Measurements from ENCODE around the gene OR7D2. TPM values are rescaled to one million over a fixed set of nuclear protein-coding genes. Genes with fewer than 3 reads are reported as not detected.

Gene OR7D2
- not detected in 5 replicates for total RNA-seq (2022; extraction: Qiagen RNA extraction; ENCODE audit: low read depth)

DNA sequence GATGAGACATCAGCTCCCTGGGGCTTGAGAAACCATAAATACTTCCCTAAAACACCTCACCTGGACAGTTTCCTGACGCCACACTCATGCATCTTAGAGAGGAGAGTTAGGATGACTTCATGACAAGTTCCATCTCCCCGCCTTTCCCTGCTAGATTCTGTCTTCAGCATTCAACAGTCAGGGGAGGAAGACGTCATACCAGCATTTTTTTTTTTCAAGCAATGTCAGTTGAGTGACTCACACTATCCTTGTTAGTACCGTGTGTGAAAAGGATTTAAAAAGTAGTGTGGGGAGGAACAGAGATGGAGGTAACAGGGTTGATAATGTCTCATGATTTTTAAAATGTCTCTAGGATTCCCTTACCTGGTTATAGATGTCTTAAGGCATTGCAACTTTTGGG is at the start of gene OR7D2:
Gene OR7D2 (plus strand): TSS at position 79 of the 400 bp plus-strand sequence. CDS start 6,803 bp downstream, outside the sequence.

DNA sequence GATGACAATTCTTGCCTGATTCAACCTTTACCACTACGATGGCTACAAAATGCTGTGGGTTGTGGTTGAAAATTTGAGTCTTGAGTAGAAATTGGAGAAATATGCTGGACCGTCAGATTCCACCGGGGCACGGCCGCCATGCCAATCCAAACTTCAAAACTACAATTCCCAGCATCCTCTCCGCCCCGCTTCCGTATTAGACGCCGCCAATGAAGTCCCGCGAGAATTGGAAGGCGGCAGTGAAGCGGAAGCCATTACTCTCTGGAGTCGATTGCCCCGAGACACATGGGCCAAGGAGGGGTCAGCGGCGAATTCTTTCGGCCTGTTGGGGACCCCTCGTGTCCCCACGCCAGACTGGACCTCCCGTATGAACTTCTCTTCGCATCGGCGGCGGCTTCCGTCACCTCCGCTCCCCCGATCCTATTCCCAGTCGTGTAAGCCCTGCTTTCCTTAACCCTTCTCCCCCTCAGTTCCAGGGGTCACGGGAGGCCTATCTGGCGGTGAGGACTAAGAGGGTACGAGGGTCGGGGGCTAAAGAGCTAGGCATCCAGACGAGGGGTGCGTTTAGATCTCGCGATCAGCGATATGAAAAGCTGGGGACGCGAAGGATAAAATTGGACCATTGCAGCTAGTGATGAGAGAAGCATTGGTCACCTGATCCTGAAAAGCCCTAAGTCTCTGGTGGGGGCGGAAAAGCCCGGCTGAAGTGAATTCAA is 38.5 kb upstream of the OR7D2 start, which contains the start of gene ZNF317:
Gene ZNF317 (plus strand): TSS at position 239 of the 716 bp plus-strand sequence. CDS start 15,620 bp downstream, outside the sequence.

DNA sequence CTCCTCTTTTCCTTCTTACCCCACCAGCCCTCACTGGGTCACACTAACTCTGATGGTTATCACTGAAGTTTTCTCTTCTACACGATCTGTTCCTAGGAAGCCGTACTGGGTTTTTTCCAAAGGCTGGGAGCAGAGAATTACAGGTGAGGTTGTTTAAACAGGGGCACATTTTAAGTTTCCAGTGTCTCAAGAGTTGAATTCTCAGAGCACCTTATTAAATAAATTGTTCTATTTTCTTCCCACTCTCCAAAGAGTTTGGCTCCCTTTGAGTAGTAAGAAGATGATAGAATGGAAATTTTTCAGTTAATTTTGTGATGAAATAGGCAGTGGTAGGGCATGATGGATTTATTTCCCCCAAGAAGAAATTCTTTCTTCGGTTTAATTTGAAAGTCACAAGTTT is 40.7 kb downstream of the OR7D2 start, which contains the start of gene OR7D4:
Gene OR7D4 (minus strand): TSS at position 101 of the 400 bp plus-strand sequence. CDS start 4,752 bp downstream, outside the sequence.

Other genes starting within 250 kb of the OR7D2 start
- 0.02 to 0.23 TPM (median 0.04 TPM) in 4 of 5 replicates, not detected in the other for gene MUC16, start 168.6 kb upstream of the OR7D2 start, total RNA-seq (2022; extraction: Qiagen RNA extraction; ENCODE audit: low read depth)
- not detected in 5 replicates for gene OR1M1, start 91.9 kb upstream of the OR7D2 start, total RNA-seq (2022; extraction: Qiagen RNA extraction; ENCODE audit: low read depth)
- gene OR7G2, start 71.5 kb upstream of the OR7D2 start, total RNA-seq (2022; extraction: Qiagen RNA extraction; ENCODE audit: low read depth), result not detected in 5 replicates
- not detected in 5 replicates for gene OR7G1, start 63.2 kb upstream of the OR7D2 start, total RNA-seq (2022; extraction: Qiagen RNA extraction; ENCODE audit: low read depth)
- gene OR7G3, start 52.0 kb upstream of the OR7D2 start, total RNA-seq (2022; extraction: Qiagen RNA extraction; ENCODE audit: low read depth), result not detected in 5 replicates
- 16.8 to 20.4 TPM (median 18.5 TPM) in 5 replicates for gene ZNF317, start 38.6 kb upstream of the OR7D2 start, total RNA-seq (2022; extraction: Qiagen RNA extraction; ENCODE audit: low read depth)
- gene OR7D4, start 40.6 kb downstream of the OR7D2 start, total RNA-seq (2022; extraction: Qiagen RNA extraction; ENCODE audit: low read depth), result not detected in 5 replicates
- not detected in 5 replicates for gene OR7E24, start 72.0 kb downstream of the OR7D2 start, total RNA-seq (2022; extraction: Qiagen RNA extraction; ENCODE audit: low read depth)
- 0.34 to 1.8 TPM (median 1.3 TPM) in 5 replicates for gene ZNF699, start 130.9 kb downstream of the OR7D2 start, total RNA-seq (2022; extraction: Qiagen RNA extraction; ENCODE audit: low read depth)
- gene ZNF559, start 145.2 kb downstream of the OR7D2 start, total RNA-seq (2022; extraction: Qiagen RNA extraction; ENCODE audit: low read depth), result 2.9 to 6.4 TPM (median 4.8 TPM) in 5 replicates
- gene ZNF177, start 184.0 kb downstream of the OR7D2 start, total RNA-seq (2022; extraction: Qiagen RNA extraction; ENCODE audit: low read depth), result 0.22 to 0.64 TPM (median 0.59 TPM) in 5 replicates